ENCODE results near the gene GPR17.

Gene GPR17

GRCh38 chr2:127622561-127623387 lies 23.2 kb upstream of the GPR17 start:
- TF ChIP-seq, protein P1, sequence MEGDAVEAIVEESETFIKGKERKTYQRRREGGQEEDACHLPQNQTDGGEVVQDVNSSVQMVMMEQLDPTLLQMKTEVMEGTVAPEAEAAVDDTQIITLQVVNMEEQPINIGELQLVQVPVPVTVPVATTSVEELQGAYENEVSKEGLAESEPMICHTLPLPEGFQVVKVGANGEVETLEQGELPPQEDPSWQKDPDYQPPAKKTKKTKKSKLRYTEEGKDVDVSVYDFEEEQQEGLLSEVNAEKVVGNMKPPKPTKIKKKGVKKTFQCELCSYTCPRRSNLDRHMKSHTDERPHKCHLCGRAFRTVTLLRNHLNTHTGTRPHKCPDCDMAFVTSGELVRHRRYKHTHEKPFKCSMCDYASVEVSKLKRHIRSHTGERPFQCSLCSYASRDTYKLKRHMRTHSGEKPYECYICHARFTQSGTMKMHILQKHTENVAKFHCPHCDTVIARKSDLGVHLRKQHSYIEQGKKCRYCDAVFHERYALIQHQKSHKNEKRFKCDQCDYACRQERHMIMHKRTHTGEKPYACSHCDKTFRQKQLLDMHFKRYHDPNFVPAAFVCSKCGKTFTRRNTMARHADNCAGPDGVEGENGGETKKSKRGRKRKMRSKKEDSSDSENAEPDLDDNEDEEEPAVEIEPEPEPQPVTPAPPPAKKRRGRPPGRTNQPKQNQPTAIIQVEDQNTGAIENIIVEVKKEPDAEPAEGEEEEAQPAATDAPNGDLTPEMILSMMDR (IDR thresholded peaks at IDR 0.05; ENCODE audit: insufficient read depth, low read depth, low read length, missing control alignments), result no peak
- no peak overlapping the region for H3K4me3 ChIP-seq (ENCODE audit: low read depth, low read length)
- no peak for DNase-seq (ENCODE audit: low read depth)

DNA sequence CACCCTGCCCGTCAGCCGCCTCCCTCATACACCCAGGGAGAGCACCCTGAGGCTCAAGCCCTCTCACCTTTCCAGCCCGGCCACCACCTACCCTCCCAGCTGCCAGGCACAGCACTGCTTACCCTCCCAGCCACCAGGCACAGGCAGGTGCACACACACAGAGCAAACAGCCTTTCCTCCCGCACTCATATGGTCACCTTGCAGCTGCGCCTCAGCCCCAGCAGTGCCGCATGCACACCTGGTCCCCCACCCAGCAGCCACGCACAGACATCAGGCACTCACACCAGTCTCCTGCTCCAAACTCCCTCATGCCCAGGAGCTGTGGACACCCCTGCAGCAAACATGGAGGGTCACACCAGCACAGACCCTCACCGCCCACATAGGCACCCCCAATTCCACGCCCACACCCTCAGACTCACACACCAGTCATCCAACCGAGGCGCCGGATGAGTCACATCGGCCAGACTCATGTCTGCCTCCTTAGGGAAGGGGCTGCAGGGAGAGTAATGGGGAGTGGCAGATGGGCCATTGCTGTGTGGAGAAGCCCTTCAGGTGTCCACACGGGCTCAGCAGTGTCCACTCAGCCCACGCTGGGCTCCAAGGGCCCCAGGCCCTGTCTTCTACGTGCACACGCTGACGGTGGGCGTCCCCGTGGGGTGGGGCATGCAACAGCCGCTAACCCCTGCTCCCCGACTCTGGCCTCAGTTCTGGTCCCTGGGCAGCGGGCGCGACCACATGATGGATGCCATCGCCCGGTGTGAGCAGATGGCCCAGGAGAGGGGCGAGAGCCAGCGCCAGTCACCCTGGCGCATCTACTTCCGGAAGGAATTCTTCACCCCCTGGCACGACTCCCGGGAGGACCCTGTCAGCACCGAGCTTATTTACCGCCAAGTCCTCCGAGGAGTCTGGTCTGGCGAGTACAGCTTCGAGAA lies 22.3 kb upstream of the GPR17 start:
- TF ChIP-seq, protein P1 (IDR thresholded peaks at IDR 0.05; ENCODE audit: insufficient read depth, low read depth, low read length, missing control alignments), result no peak
- DNase-seq (ENCODE audit: low read depth), result no peak
- H3K4me3 ChIP-seq (ENCODE audit: low read depth, low read length), result no peak overlapping the region

DNA sequence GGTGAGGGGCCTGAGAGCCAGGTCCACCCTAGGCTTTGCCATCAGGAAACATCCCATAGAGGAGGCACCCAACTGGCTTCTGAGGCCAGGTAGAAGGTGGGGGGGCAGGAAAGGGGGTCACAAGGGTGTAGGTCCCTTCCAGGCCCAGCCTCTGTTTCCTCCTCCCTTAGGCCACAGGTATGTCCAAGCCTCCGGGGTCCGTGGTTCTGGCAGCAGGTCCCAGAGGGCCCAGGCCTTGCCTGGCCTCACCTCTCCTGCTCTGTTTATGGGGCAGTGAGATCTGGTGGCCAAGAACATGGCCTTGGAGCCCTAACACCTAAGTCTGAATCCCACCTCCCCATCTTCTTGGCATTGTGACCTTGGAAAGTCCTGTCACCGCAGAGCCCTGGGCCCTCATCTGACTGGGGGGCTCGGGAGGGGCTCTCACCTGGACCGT lies 21.6 kb upstream of the GPR17 start:
- DNase-seq (ENCODE audit: low read depth), result no peak
- H3K4me3 ChIP-seq (ENCODE audit: low read depth, low read length), result no peak overlapping the region
- TF ChIP-seq, protein P1 (IDR thresholded peaks at IDR 0.05; ENCODE audit: insufficient read depth, low read depth, low read length, missing control alignments), result no peak

DNA sequence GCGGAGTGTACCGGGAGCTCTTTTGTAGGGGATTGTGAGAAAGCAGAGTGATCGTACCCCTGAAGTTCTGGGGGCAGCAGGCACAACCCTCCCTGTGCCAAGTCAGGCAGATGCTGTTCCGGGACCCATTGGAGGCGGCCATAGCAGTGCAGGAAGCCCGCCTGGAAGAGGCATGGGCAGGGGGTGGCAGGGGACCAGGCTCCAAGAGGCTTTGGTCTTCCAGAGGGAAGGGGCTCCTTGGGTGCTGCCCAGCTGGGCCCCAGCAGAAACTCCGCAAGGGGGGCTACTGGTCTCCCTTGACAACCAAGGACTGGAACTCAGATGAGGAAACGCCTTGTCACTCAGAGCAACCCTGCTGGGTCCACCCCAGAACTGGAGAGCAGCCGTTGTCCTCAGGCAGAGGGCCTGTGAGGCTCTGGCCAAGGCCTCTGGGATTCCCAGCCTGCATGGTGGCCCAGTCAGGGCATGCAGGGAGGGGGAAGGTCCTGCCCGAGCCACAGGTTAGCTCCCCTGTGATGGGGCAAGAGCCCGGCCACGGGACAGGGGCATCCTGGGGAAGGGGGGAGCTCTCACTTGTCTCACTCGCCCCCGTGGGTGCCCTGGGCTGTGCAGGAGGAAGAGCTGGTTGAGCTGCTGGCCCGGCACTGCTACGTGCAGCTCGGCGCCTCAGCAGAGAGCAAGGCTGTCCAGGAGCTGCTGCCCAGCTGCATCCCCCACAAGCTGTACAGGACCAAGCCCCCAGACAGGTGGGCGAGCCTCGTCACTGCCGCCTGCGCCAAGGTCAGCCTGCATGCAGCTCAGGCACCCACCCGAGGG lies 21.0 kb upstream of the GPR17 start:
- TF ChIP-seq, protein P1 (IDR thresholded peaks at IDR 0.05; ENCODE audit: insufficient read depth, low read depth, low read length, missing control alignments), result no peak
- DNase-seq (ENCODE audit: low read depth), result no peak
- H3K4me3 ChIP-seq (ENCODE audit: low read depth, low read length), result no peak overlapping the region

DNA sequence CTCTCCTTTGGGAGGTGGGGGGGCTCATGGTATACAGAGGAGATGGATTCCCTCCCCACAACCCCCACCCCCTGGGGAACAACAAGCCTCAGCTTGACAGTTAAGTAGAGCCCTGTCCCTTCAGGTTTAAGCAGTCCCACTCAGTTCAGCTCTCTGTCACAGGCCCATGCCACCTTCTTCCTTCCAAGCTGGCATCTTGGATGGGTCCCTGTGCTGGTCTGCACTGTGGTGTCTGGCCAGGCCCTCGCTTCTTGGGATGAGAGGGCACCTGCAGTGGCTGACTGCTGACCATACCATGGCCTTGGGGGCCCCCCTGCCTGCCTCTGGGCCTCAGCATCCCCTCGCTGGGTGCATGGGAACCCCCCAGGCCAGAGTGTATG lies 20.4 kb upstream of the GPR17 start:
- H3K4me3 ChIP-seq (ENCODE audit: low read depth, low read length), result no peak overlapping the region
- TF ChIP-seq, protein P1 (IDR thresholded peaks at IDR 0.05; ENCODE audit: insufficient read depth, low read depth, low read length, missing control alignments), result no peak
- DNase-seq (ENCODE audit: low read depth), result no peak

- TF ChIP-seq, protein P1 (IDR thresholded peaks at IDR 0.05; ENCODE audit: insufficient read depth, low read depth, low read length, missing control alignments), result no peak
- H3K4me3 ChIP-seq (ENCODE audit: low read depth, low read length), result no peak overlapping the region
- no peak for DNase-seq (ENCODE audit: low read depth)
Observed at GRCh38 chr2:127626175-127626574, 19.8 kb upstream of the GPR17 start.

Measured in GM12865 (cell line).